ENCODE measurements around the gene DGKH.

- TF ChIP-seq CTCF (IDR thresholded peaks at IDR 0.05) (peak; percentile 85 to 96 (median 91)), POLR2AphosphoS5 (IDR thresholded peaks at IDR 0.05) (peak; percentile 33)
Measured at GRCh38 chr13:42110410-42111155, 62.1 kb downstream of the DGKH start.

All from prostate gland (tissue), 2 donors.